PC-9 (cell line): ENCODE results near the gene SMDT1.

ENCODE experiments used
- CTCF ChIP-seq: fragments of 200-600 bp; sonication (generic); conservative IDR thresholded peaks from 2 replicates; pipeline ENCODE4 v1.6.1; 2017; ENCODE audit warnings: mixed run types, antibody characterized with exemption, mild to moderate bottlenecking, moderate library complexity
- EZH2 ChIP-seq: fragments of 200-600 bp; sonication (generic); IDR thresholded peaks from 2 replicates; pipeline ENCODE4 v1.8.0; 2017; ENCODE audit warnings: antibody characterized with exemption, low read depth

DNA sequence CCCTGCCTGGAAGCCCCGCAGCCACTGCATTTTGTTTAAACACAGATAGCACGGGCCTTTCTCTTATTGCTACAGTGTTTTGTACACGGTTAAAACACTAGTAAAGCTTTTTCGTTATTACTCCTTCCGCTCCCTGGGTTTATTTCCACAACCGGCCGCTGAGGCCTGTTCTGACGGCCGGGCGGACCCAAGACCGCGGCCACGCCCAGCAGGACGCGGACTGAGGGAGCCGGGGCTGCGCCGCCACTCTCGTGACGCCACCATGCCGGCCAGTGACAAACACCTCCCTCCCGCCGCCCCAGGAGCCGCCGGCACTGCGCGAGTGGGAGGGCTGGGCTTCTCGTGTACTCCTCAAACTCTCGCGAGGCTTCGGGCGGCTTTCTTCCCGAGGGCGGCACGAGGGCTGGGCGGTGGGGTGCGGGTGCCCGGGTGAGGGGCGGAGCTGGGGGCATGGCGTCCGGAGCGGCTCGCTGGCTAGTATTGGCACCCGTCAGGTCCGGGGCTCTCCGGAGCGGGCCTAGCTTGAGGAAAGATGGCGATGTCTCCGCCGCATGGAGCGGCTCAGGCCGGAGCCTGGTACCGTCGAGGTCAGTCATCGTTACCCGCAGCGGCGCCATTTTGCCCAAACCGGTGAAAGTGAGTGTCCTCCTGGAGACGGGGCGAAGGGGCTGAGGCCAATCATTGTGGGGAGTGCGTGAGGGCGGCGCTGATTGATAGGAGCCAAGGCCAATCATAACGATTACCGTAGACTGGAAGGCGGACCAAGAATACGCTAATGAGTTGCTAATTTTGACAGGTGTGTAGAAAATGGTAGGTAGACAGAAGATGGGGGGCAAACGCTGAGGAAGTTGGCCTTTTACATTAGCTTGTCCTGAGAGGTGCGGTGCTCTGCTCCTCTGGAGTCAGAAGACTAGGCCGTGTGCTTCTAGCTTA, at the start of gene SMDT1:
- TF ChIP-seq CTCF = no peak
- TF ChIP-seq EZH2 = no peak
